IMR-90 (cell line): Measurements from ENCODE around the gene ACVRL1. TPM values are rescaled to one million over a fixed set of nuclear protein-coding genes. Genes with fewer than 3 reads are reported as not detected.

Experiments
- ATAC-seq: fragments of 200-7000 bp; cut with Tn5 transposase; 2 replicates; pipeline ENCODE4 v1.9.1; 2020; ENCODE audit warnings: low read depth, mild to moderate bottlenecking, moderate library complexity
- BruUV-seq: library from RNA; stranded (reverse); fragments of 400-500 nt; replicated peaks from 2 replicates; lab custom pipeline; 2021; lab: Mats Ljungman, UMichigan
- CTCF ChIA-PET: fragments of 300-600 bp; formaldehyde crosslinking; extraction: SDS; loops from one replicate; lab custom pipeline; 2021; ENCODE audit warnings: antibody characterized with exemption; lab: Yijun Ruan, JAX
- POLR2A ChIA-PET: fragments of 300-600 bp; sonication (Branson Sonifier 250); formaldehyde crosslinking; loops from one replicate; lab custom pipeline; 2022; ENCODE audit warnings: antibody characterized with exemption; ENCODE audit not compliant: unreplicated experiment; lab: Charles Lee
- DNase-seq: peaks from one replicate; pipeline ENCODE4 v3.0.0; 2013
- H2AFZ ChIP-seq: replicated peaks from 2 replicates; pipeline ENCODE3; 2013; ENCODE audit warnings: low read length, mild to moderate bottlenecking; ENCODE audit not compliant: poor library complexity
- H2AK5ac ChIP-seq: 2 replicates; pipeline ENCODE4 v1.6.1; 2013; ENCODE audit warnings: low read depth, low read length, inconsistent platforms
- H2AK9ac ChIP-seq: replicated peaks from 2 replicates; pipeline ENCODE3; 2013; ENCODE audit warnings: mild to moderate bottlenecking, low read depth, low read length, moderate library complexity; ENCODE audit not compliant: poor library complexity
- H2BK120ac ChIP-seq: 2 replicates; pipeline ENCODE4 v1.6.1; 2013; ENCODE audit warnings: low read depth, low read length, inconsistent platforms
- H2BK15ac ChIP-seq: 3 replicates; pipeline ENCODE4 v1.6.1; 2013; ENCODE audit warnings: low read depth, low read length, inconsistent platforms
- H2BK20ac ChIP-seq: 2 replicates; pipeline ENCODE4 v1.6.1; 2013; ENCODE audit warnings: low read depth, mild to moderate bottlenecking, inconsistent platforms, low read length, moderate library complexity
- H2BK5ac ChIP-seq: 2 replicates; pipeline ENCODE4 v1.6.1; 2013; ENCODE audit warnings: mild to moderate bottlenecking, low read depth, low read length, inconsistent platforms; ENCODE audit not compliant: poor library complexity, severe bottlenecking
- H3K14ac ChIP-seq: replicated peaks from 2 replicates; pipeline ENCODE4 v1.6.1; 2013; ENCODE audit warnings: low read depth, low read length, inconsistent platforms
- H3K18ac ChIP-seq: 2 replicates; pipeline ENCODE4 v1.6.1; 2013; ENCODE audit warnings: low read depth, low read length, control low read depth
- H3K23ac ChIP-seq: 2 replicates; pipeline ENCODE4 v1.6.1; 2013; ENCODE audit warnings: low read depth, low read length, inconsistent platforms
- H3K27ac ChIP-seq: 2 replicates; pipeline ENCODE4 v1.5.1; 2013; ENCODE audit warnings: mild to moderate bottlenecking, control low read depth, low read length; ENCODE audit not compliant: insufficient read depth
- H3K27me3 ChIP-seq: 2 replicates; pipeline ENCODE4 v1.6.1; 2013; ENCODE audit warnings: low read length; ENCODE audit not compliant: control insufficient read depth, insufficient read depth
- H3K36me3 ChIP-seq: 2 replicates; pipeline ENCODE4 v1.6.1; 2013; ENCODE audit warnings: low read length, mixed read lengths; ENCODE audit not compliant: control insufficient read depth, insufficient read depth
- H3K4ac ChIP-seq: 2 replicates; pipeline ENCODE4 v1.6.1; 2013; ENCODE audit warnings: low read depth, low read length, inconsistent platforms
- H3K4me1 ChIP-seq: 2 replicates; pipeline ENCODE4 v1.6.1; 2013; ENCODE audit warnings: low read length, mixed read lengths; ENCODE audit not compliant: control insufficient read depth, insufficient read depth
- H3K4me2 ChIP-seq: 2 replicates; pipeline ENCODE4 v1.6.1; 2013; ENCODE audit warnings: low read depth, mild to moderate bottlenecking, control low read depth, low read length, moderate library complexity
- H3K4me3 ChIP-seq: 2 replicates; pipeline ENCODE4 v1.5.1; 2013; ENCODE audit warnings: low read depth, mild to moderate bottlenecking, control low read depth, low read length, moderate library complexity; ENCODE audit not compliant: insufficient read depth
- H3K56ac ChIP-seq: 2 replicates; pipeline ENCODE4 v1.6.1; 2013; ENCODE audit warnings: low read length, inconsistent platforms; ENCODE audit not compliant: insufficient read depth; ENCODE audit errors: extremely low read depth
- H3K79me1 ChIP-seq, 2 experiments: 2 replicates each; pipeline ENCODE4 v1.6.1; 2013; ENCODE audit warnings: low read length in 2 of 2, inconsistent platforms in 1 of 2, low read depth in 1 of 2
- H3K9ac ChIP-seq: 2 replicates; pipeline ENCODE4 v1.6.1; 2013; ENCODE audit warnings: low read depth, low read length, control low read depth
- H3K9me1 ChIP-seq: 2 replicates; pipeline ENCODE4 v1.6.1; 2013; ENCODE audit warnings: low read length, inconsistent platforms; ENCODE audit not compliant: insufficient read depth
- H3K9me3 ChIP-seq: 2 replicates; pipeline ENCODE4 v1.6.1; 2013; ENCODE audit warnings: low read length; ENCODE audit not compliant: control insufficient read depth, insufficient read depth
- H4K20me1 ChIP-seq: 2 replicates; pipeline ENCODE4 v1.6.1; 2013; ENCODE audit warnings: low read length, inconsistent platforms; ENCODE audit not compliant: insufficient read depth
- H4K5ac ChIP-seq: 2 replicates; pipeline ENCODE4 v1.6.1; 2013; ENCODE audit warnings: mild to moderate bottlenecking, low read depth, low read length, control low read depth
- H4K8ac ChIP-seq, 2 experiments: 2 replicates each; pipeline ENCODE4 v1.6.1; 2013; ENCODE audit warnings: low read depth in 2 of 2, low read length in 2 of 2, control low read depth in 1 of 2, inconsistent platforms in 1 of 2
- H4K91ac ChIP-seq: 2 replicates; pipeline ENCODE4 v1.6.1; 2013; ENCODE audit warnings: low read depth, low read length, inconsistent platforms; ENCODE audit not compliant: insufficient read depth
- CEBPB ChIP-seq: IDR thresholded peaks from 2 replicates; pipeline ENCODE4 v1.6.1; 2012; ENCODE audit warnings: low read depth, low read length, improper control_type of control experiment
- CHD1 ChIP-seq: IDR thresholded peaks from 2 replicates; pipeline ENCODE4 v1.6.1; 2012; ENCODE audit warnings: low read depth, low read length, improper control_type of control experiment
- ELK1 ChIP-seq: fragments of 150-350 bp; IDR thresholded peaks from 2 replicates; pipeline ENCODE4 v1.6.1; 2016; ENCODE audit warnings: low read depth, mild to moderate bottlenecking, low read length, moderate library complexity, borderline replicate concordance
- FOS ChIP-seq: fragments of 150-350 bp; IDR thresholded peaks from 2 replicates; pipeline ENCODE4 v1.6.1; 2016; ENCODE audit warnings: low read depth, low read length
- MAZ ChIP-seq: IDR thresholded peaks from 2 replicates; pipeline ENCODE4 v1.6.1; 2012; ENCODE audit warnings: low read depth, mild to moderate bottlenecking, low read length, improper control_type of control experiment, moderate library complexity, borderline replicate concordance
- MXI1 ChIP-seq: IDR thresholded peaks from 2 replicates; pipeline ENCODE4 v1.6.1; 2012; ENCODE audit warnings: low read depth, mild to moderate bottlenecking, low read length, moderate library complexity, borderline replicate concordance
- NFE2L2 ChIP-seq: fragments of 150-350 bp; IDR thresholded peaks from 2 replicates; pipeline ENCODE4 v1.6.1; 2016; ENCODE audit warnings: low read depth, mild to moderate bottlenecking, low read length
- POLR2A ChIP-seq: IDR thresholded peaks from 2 replicates; pipeline ENCODE4 v1.6.1; 2012; ENCODE audit warnings: mild to moderate bottlenecking, low read depth, low read length
- RAD21 ChIP-seq: IDR thresholded peaks from 2 replicates; pipeline ENCODE4 v1.6.1; 2012; ENCODE audit warnings: low read length, improper control_type of control experiment
- RCOR1 ChIP-seq: IDR thresholded peaks from 2 replicates; pipeline ENCODE4 v1.6.1; 2012; ENCODE audit warnings: mild to moderate bottlenecking, low read length, improper control_type of control experiment; ENCODE audit not compliant: insufficient replicate concordance
- RFX5 ChIP-seq: IDR thresholded peaks from 2 replicates; pipeline ENCODE4 v1.8.0; 2012; ENCODE audit warnings: low read depth, mild to moderate bottlenecking, low read length, moderate library complexity
- SMC3 ChIP-seq: fragments of 150-350 bp; IDR thresholded peaks from 2 replicates; pipeline ENCODE4 v1.6.1; 2016; ENCODE audit warnings: low read depth, mild to moderate bottlenecking, antibody characterized with exemption, low read length, moderate library complexity
- WGBS, 2 experiments: methylation state at CpG; one replicate each; pipeline versions ENCODE4 v1.1.5 to v1.1.7; 2013; ENCODE audit warnings: missing lambda C conversion rate in 2 of 2; ENCODE audit not compliant: insufficient read length in 1 of 2; ENCODE audit errors: extremely low coverage in 2 of 2; 5-methylcytosine and 5-hydroxymethylcytosine counted together
- dilution Hi-C: fragments of 300-500 bp; cut with HindIII; formaldehyde crosslinking; loops from one replicate; pipeline ENCODE4 v1.14.3; 2018; ENCODE audit warnings: low sequenced_read_pairs; ENCODE audit not compliant: unreplicated experiment
- in situ Hi-C: fragments of 300-500 bp; cut with MboI; formaldehyde crosslinking; loops from 3 replicates; pipeline ENCODE4 v1.14.3; 2019; ENCODE audit warnings: low sequenced_read_pairs, inconsistent platforms, mixed read lengths
- intact Hi-C: fragments of 100-400 bp; cut with micrococcal nuclease; formaldehyde crosslinking; loops from 2 replicates; pipeline ENCODE4 v1.10.0; 2022
- polyA plus RNA-seq, 3 experiments: library from polyadenylated mRNA; depleted of rRNA; stranded (reverse); fragments of >200 nt; gene quantifications; 2 replicates each; pipeline ENCODE4 v1.2.3, GENCODE V29; 2012; ENCODE audit warnings: low replicate concordance in 1 of 3
- total RNA-seq: library from RNA; depleted of rRNA; stranded (reverse); fragments of >200 nt; gene quantifications from 2 replicates; pipeline ENCODE4 v1.2.3, GENCODE V29; 2012
- TF ChIP-seq, protein P1 (sequence below): fragments of 150-350 bp; IDR thresholded peaks from 2 replicates; pipeline ENCODE4 v1.6.1; 2017; ENCODE audit warnings: mild to moderate bottlenecking, antibody characterized with exemption, low read length, low read depth
- TF ChIP-seq, protein P2 (sequence below): conservative IDR thresholded peaks from 2 replicates; pipeline ENCODE4 v1.5.1; 2012; ENCODE audit warnings: mild to moderate bottlenecking, low read depth, low read length, improper control_type of control experiment

The ACVRL1 gene
- total and polyA plus RNA-seq, 2 of the 4 experiments (the other 2 are of a cell fraction), result 6.4 to 7.5 TPM

- no peak overlapping the region for H2AFZ ChIP-seq
Measured at GRCh38 chr12:51883998-51884675, 23.2 kb upstream of the ACVRL1 start.

More at GRCh38 chr12:51883998-51884675, 23.2 kb upstream of the ACVRL1 start:
- Histone ChIP-seq H3K4me1 (peaks cover 3% of the 10 kb centered on the region), H3K9me3 (no peaks in the 10 kb centered on the region), H3K36me3 (no peaks in the 10 kb centered on the region), H2AK9ac (no peak overlapping the region), H3K4me2 (no peak overlapping the region), H2BK20ac (no peak overlapping the region; the same call in 1 of the 2 replicates), H3K27me3 (no peaks in the 10 kb centered on the region), H2BK15ac (no peak overlapping the region), H2BK5ac (no peak overlapping the region), H3K14ac (no peak overlapping the region), H3K79me1 (no peaks in the 10 kb centered on the region), H2BK120ac (no peak overlapping the region; the same call in 1 of the 2 replicates), H3K9ac (no peak overlapping the region), H3K23ac (no peak overlapping the region), H3K18ac (no peak overlapping the region), H3K9me1 (peaks cover 2% of the 10 kb centered on the region; the same call in 1 of the 2 replicates), H3K56ac (no peak overlapping the region), H4K20me1 (no peaks in the 10 kb centered on the region), H3K4me3 (no peak overlapping the region), H3K27ac (no peak overlapping the region), H3K4ac (peak overlapping the region; percentile 40), H2AK5ac (no peak overlapping the region), H4K5ac (no peak overlapping the region), H4K91ac (no peak overlapping the region), H4K8ac (no peak overlapping the region)
- ATAC-seq, result no peak
- ChIA-PET POLR2A (no interaction called here), CTCF (interaction anchor here (1.2 kb wide), 1 partner anchor 11 kb away, joined by 3 read pairs; no protein-coding TSS in a partner anchor)
- dilution Hi-C loops, result no loop called here
- no TSS peak for BruUV-seq
- intact Hi-C loops, result no loop called here
- TF ChIP-seq NFE2L2, result no peak
- TF ChIP-seq FOS, result no peak
- TF ChIP-seq, protein P1, sequence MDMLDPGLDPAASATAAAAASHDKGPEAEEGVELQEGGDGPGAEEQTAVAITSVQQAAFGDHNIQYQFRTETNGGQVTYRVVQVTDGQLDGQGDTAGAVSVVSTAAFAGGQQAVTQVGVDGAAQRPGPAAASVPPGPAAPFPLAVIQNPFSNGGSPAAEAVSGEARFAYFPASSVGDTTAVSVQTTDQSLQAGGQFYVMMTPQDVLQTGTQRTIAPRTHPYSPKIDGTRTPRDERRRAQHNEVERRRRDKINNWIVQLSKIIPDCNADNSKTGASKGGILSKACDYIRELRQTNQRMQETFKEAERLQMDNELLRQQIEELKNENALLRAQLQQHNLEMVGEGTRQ, result no peak
- no peak for TF ChIP-seq MAZ
- TF ChIP-seq MXI1, result no peak
- no peak for TF ChIP-seq CEBPB
- no peak for TF ChIP-seq POLR2A
- no peak for TF ChIP-seq CHD1
- TF ChIP-seq SMC3, result no peak
- no peak for TF ChIP-seq RFX5
- no peak for TF ChIP-seq RAD21
- no peak for TF ChIP-seq RCOR1
- TF ChIP-seq, protein P2, sequence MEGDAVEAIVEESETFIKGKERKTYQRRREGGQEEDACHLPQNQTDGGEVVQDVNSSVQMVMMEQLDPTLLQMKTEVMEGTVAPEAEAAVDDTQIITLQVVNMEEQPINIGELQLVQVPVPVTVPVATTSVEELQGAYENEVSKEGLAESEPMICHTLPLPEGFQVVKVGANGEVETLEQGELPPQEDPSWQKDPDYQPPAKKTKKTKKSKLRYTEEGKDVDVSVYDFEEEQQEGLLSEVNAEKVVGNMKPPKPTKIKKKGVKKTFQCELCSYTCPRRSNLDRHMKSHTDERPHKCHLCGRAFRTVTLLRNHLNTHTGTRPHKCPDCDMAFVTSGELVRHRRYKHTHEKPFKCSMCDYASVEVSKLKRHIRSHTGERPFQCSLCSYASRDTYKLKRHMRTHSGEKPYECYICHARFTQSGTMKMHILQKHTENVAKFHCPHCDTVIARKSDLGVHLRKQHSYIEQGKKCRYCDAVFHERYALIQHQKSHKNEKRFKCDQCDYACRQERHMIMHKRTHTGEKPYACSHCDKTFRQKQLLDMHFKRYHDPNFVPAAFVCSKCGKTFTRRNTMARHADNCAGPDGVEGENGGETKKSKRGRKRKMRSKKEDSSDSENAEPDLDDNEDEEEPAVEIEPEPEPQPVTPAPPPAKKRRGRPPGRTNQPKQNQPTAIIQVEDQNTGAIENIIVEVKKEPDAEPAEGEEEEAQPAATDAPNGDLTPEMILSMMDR, result no peak
- no peak for TF ChIP-seq ELK1
- WGBS, 2 experiments, result 89% methylated on average over 4 of the region's 4 CpGs; no CpG with 5 or more reads in 1 of the 2 experiments
- DNase-seq, result no peak
- in situ Hi-C loops, result no loop called here
